H1 (cell line): ENCODE results near the gene CST4. TPM values are rescaled to one million over a fixed set of nuclear protein-coding genes. Genes with fewer than 3 reads are reported as not detected.

ENCODE experiments used
- CTCF ChIA-PET: fragments of 300-600 bp; sonication (Branson Sonifier 250); formaldehyde crosslinking; loops from one replicate; lab custom pipeline; 2021; ENCODE audit not compliant: partially characterized antibody; lab: Charles Lee
- POLR2A ChIA-PET: fragments of 300-600 bp; sonication (Branson Sonifier 250); formaldehyde crosslinking; loops from one replicate; lab custom pipeline; 2021; ENCODE audit warnings: inconsistent platforms; ENCODE audit not compliant: partially characterized antibody; lab: Charles Lee
- DNase-seq, 2 experiments: peaks; one replicate each; pipeline versions ENCODE4 v3.0.0 to v3.0.0-alpha.2; 2010 to 2022; ENCODE audit warnings: low spot score in 2 of 2, low read depth in 1 of 2, mixed read lengths in 1 of 2
- FAIRE-seq: peaks from 2 replicates; lab custom pipeline; 2011; peaks lifted over from hg19 to GRCh38; lab: Jason Lieb, UNC
- H2AFZ ChIP-seq: 2 replicates; pipeline ENCODE4 v1.8.1; 2012; ENCODE audit warnings: low read length, inconsistent platforms
- H2AK5ac ChIP-seq: 2 replicates; pipeline ENCODE4 v1.6.1; 2013; ENCODE audit warnings: low read depth, low read length
- H2BK120ac ChIP-seq: replicated peaks from 2 replicates; pipeline ENCODE3; 2013; ENCODE audit warnings: low read depth, low read length, inconsistent platforms
- H2BK12ac ChIP-seq: 2 replicates; pipeline ENCODE4 v1.6.1; 2013; ENCODE audit warnings: low read depth, low read length
- H2BK15ac ChIP-seq: 2 replicates; pipeline ENCODE4 v1.6.1; 2013; ENCODE audit warnings: low read length
- H2BK20ac ChIP-seq: 2 replicates; pipeline ENCODE4 v1.6.1; 2013; ENCODE audit warnings: low read length
- H2BK5ac ChIP-seq: 2 replicates; pipeline ENCODE4 v1.6.1; 2013; ENCODE audit warnings: low read depth, low read length
- H3K14ac ChIP-seq: 2 replicates; pipeline ENCODE4 v1.6.1; 2013; ENCODE audit warnings: inconsistent platforms; ENCODE audit not compliant: insufficient read length
- H3K18ac ChIP-seq: 2 replicates; pipeline ENCODE4 v1.6.1; 2013; ENCODE audit warnings: low read length; ENCODE audit errors: extremely low read depth
- H3K23ac ChIP-seq: 2 replicates; pipeline ENCODE4 v1.6.1; 2013; ENCODE audit warnings: inconsistent platforms; ENCODE audit not compliant: insufficient read length
- H3K23me2 ChIP-seq: 2 replicates; pipeline ENCODE4 v1.6.1; 2013; ENCODE audit warnings: low read depth, low read length
- H3K27ac ChIP-seq: 2 replicates; pipeline ENCODE4 v1.6.1; 2011; ENCODE audit warnings: low read depth, low read length, inconsistent platforms
- H3K27me3 ChIP-seq, 4 experiments: replicated peaks in 1 of 4; 1 replicate in 1 of 4; 2 replicates in 3 of 4; pipeline versions ENCODE4 v1.6.1 to v1.8.1; 2011 to 2013; ENCODE audit warnings: low read length in 3 of 4, mild to moderate bottlenecking in 3 of 4, inconsistent platforms in 2 of 4, mixed read lengths in 2 of 4, moderate library complexity in 1 of 4; ENCODE audit not compliant: control insufficient read depth in 3 of 4, insufficient read depth in 3 of 4; ENCODE audit errors: extremely low read depth in 1 of 4
- H3K36me3 ChIP-seq, 4 experiments: 2 replicates each; pipeline versions ENCODE4 v1.6.1 to v1.8.1; 2011 to 2013; ENCODE audit warnings: mild to moderate bottlenecking in 4 of 4, low read length in 3 of 4, moderate library complexity in 2 of 4, control low read depth in 1 of 4, inconsistent platforms in 1 of 4; ENCODE audit not compliant: insufficient read depth in 4 of 4, control insufficient read depth in 2 of 4
- H3K4ac ChIP-seq: replicated peaks from 2 replicates; pipeline ENCODE3; 2013; ENCODE audit warnings: low read length, low read depth, mixed read lengths, inconsistent platforms; ENCODE audit not compliant: insufficient read length
- H3K4me1 ChIP-seq, 4 experiments: replicated peaks in 1 of 4; 1 replicate in 1 of 4; 2 replicates in 3 of 4; pipeline versions ENCODE4 v1.6.1 to v1.8.1; 2011 to 2013; ENCODE audit warnings: low read length in 3 of 4, inconsistent platforms in 2 of 4, mixed read lengths in 1 of 4; ENCODE audit not compliant: insufficient read depth in 4 of 4, control insufficient read depth in 3 of 4
- H3K4me2 ChIP-seq, 2 experiments: 2 replicates each; pipeline versions ENCODE4 v1.6.1 to v1.8.1; 2011 to 2013; ENCODE audit warnings: low read depth in 2 of 2, low read length in 2 of 2, control low read depth in 1 of 2, inconsistent platforms in 1 of 2, mild to moderate bottlenecking in 1 of 2; ENCODE audit not compliant: insufficient read depth in 1 of 2
- H3K4me3 ChIP-seq, 4 experiments: fragments of 200-600, 300-600 bp in 1 of 4; sonication (generic), shearing (Covaris generic), sonication (Bioruptor Twin) in 1 of 4; 2 replicates each; pipeline versions ENCODE4 v1.5.1 to v1.8.1; 2011 to 2016; ENCODE audit warnings: low read length in 4 of 4, low read depth in 3 of 4, control low read depth in 2 of 4, inconsistent platforms in 2 of 4, mild to moderate bottlenecking in 2 of 4, mixed read lengths in 1 of 4, moderate library complexity in 1 of 4; ENCODE audit not compliant: insufficient read depth in 2 of 4; ENCODE audit errors: extremely low read depth in 1 of 4
- H3K56ac ChIP-seq: replicated peaks from 2 replicates; pipeline ENCODE3; 2013; ENCODE audit warnings: low read depth, mild to moderate bottlenecking, mixed read lengths, low read length, inconsistent platforms; ENCODE audit not compliant: insufficient read length
- H3K79me1 ChIP-seq: 2 replicates; pipeline ENCODE4 v1.6.1; 2013; ENCODE audit warnings: low read depth, low read length, control low read depth
- H3K79me2 ChIP-seq, 2 experiments: 2 replicates each; pipeline versions ENCODE4 v1.6.1 to v1.8.1; 2012 to 2013; ENCODE audit warnings: low read length in 2 of 2, mild to moderate bottlenecking in 2 of 2, inconsistent platforms in 1 of 2; ENCODE audit not compliant: insufficient read depth in 2 of 2, control insufficient read depth in 1 of 2
- H3K9ac ChIP-seq, 4 experiments: replicated peaks in 1 of 4; 1 replicate in 1 of 4; 2 replicates in 3 of 4; pipeline versions ENCODE4 v1.6.1 to v1.8.1; 2011 to 2013; ENCODE audit warnings: low read depth in 3 of 4, low read length in 3 of 4, control low read depth in 2 of 4, mild to moderate bottlenecking in 2 of 4, moderate library complexity in 2 of 4, inconsistent platforms in 1 of 4; ENCODE audit errors: extremely low read depth in 1 of 4
- H3K9me3 ChIP-seq, 2 experiments: 2 replicates each; pipeline versions ENCODE4 v1.6.1 to v1.8.1; 2012 to 2013; ENCODE audit warnings: mild to moderate bottlenecking in 2 of 2, moderate library complexity in 2 of 2, control low read depth in 1 of 2, inconsistent platforms in 1 of 2, low read depth in 1 of 2, low read length in 1 of 2, mixed read lengths in 1 of 2; ENCODE audit not compliant: insufficient read depth in 2 of 2
- H4K20me1 ChIP-seq, 2 experiments: replicated peaks in 1 of 2; 2 replicates each; pipeline versions ENCODE3 to v1.8.1; 2011 to 2013; ENCODE audit warnings: inconsistent platforms in 2 of 2, low read length in 2 of 2, mild to moderate bottlenecking in 1 of 2; ENCODE audit not compliant: insufficient read depth in 2 of 2, control insufficient read depth in 1 of 2
- H4K5ac ChIP-seq: 2 replicates; pipeline ENCODE4 v1.6.1; 2013; ENCODE audit warnings: low read length, low read depth, mixed read lengths, inconsistent platforms; ENCODE audit not compliant: insufficient read length
- H4K8ac ChIP-seq: 2 replicates; pipeline ENCODE4 v1.8.0; 2013; ENCODE audit warnings: mild to moderate bottlenecking, moderate library complexity, low read length, inconsistent platforms; ENCODE audit not compliant: insufficient read depth; ENCODE audit errors: extremely low read depth
- H4K91ac ChIP-seq: replicated peaks from 2 replicates; pipeline ENCODE3; 2013; ENCODE audit warnings: low read length, mixed read lengths, inconsistent platforms; ENCODE audit not compliant: insufficient read length
- CTCF ChIP-seq, 3 experiments: IDR thresholded peaks; 1 replicate in 2 of 3; 2 replicates in 1 of 3; pipeline versions ENCODE4 v1.5.1 to v1.6.1; 2011; ENCODE audit warnings: low read length in 3 of 3, mild to moderate bottlenecking in 3 of 3, inconsistent platforms in 2 of 3, low read depth in 1 of 3, moderate library complexity in 1 of 3; ENCODE audit not compliant: insufficient read depth in 1 of 3; ENCODE audit errors: control extremely low read depth in 1 of 3
- EZH2 ChIP-seq: fragments of 200-600 bp; sonication (generic); IDR thresholded peaks from 2 replicates; pipeline ENCODE4 v1.7.1; 2012; ENCODE audit warnings: low read depth, mild to moderate bottlenecking, moderate library complexity, low read length, inconsistent platforms; ENCODE audit not compliant: severe bottlenecking
- RXRA ChIP-seq: IDR thresholded peaks from 2 replicates; pipeline ENCODE4 v1.6.1; 2011; ENCODE audit warnings: low read depth, mild to moderate bottlenecking, low read length, moderate library complexity; ENCODE audit not compliant: insufficient read depth
- SIN3A ChIP-seq, 2 experiments: IDR thresholded peaks in 1 of 2; conservative IDR thresholded peaks in 1 of 2; 2 replicates each; pipeline ENCODE4 v1.6.1; 2011 to 2012; ENCODE audit warnings: low read length in 2 of 2, improper control_type of control experiment in 1 of 2, low read depth in 1 of 2, mild to moderate bottlenecking in 1 of 2
- SIX5 ChIP-seq: IDR thresholded peaks from 2 replicates; pipeline ENCODE4 v1.6.1; 2011; ENCODE audit warnings: mild to moderate bottlenecking, low read depth, low read length
- WGBS, 2 experiments: shearing (Covaris generic) in 1 of 2; methylation state at CpG; one replicate each; pipeline versions ENCODE4 v1.1.6 to v1.1.7; 2013 to 2015; ENCODE audit warnings: low lambda C conversion rate in 2 of 2, mixed read lengths in 2 of 2, inconsistent platforms in 1 of 2, low coverage in 1 of 2, missing lambda C conversion rate in 1 of 2; ENCODE audit not compliant: insufficient replicate concordance in 2 of 2, insufficient coverage in 1 of 2, insufficient read length in 1 of 2; ENCODE audit errors: extremely low coverage in 1 of 2, missing lambda C conversion rate in 1 of 2; 5-methylcytosine and 5-hydroxymethylcytosine counted together
- polyA plus RNA-seq, 7 experiments: library from polyadenylated mRNA; depleted of rRNA in 3 of 7; stranded (reverse) in 5 of 7; unstranded in 2 of 7; fragments of >200 nt in 5 of 7; fragments of 200-250 nt in 2 of 7; gene quantifications; 1 replicate in 5 of 7; 2 replicates in 1 of 7; 4 replicates in 1 of 7; pipeline versions ENCODE4 v1.2.1 to v1.2.3, GENCODE V29; 2011 to 2013; ENCODE audit warnings: missing spikeins in 2 of 7, mixed read lengths in 2 of 7
- total RNA-seq: library from RNA; stranded (reverse); fragmentation: NEBNext Ultra II Directional; extraction: Animal tissue kit (Norgen Biotek cat#: 25700); gene quantifications from 2 replicates; pipeline ENCODE4 v1.2.1, GENCODE V29; 2021
- TF ChIP-seq, protein P1 (sequence below): IDR thresholded peaks from 2 replicates; pipeline ENCODE4 v1.6.1; 2012; ENCODE audit warnings: low read length, inconsistent platforms

The CST4 gene
- total and polyA plus RNA-seq, 2 of the 8 experiments (the other 6 are each of a cell fraction or from before 2014, with no cell fraction given): not detected

GRCh38 chr20:23679133-23680092 is 9.4 kb downstream of the CST4 start:
- Histone ChIP-seq H4K20me1 (no peaks in the 10 kb centered on the region), H2BK20ac (no peak overlapping the region), H2BK5ac (no peak overlapping the region), H3K79me1 (no peaks in the 10 kb centered on the region), H3K4me3 (no peak overlapping the region), H3K14ac (no peak overlapping the region), H3K27ac (no peak overlapping the region), H3K9me3 (no peaks in the 10 kb centered on the region), H3K79me2 (no peaks in the 10 kb centered on the region), H3K18ac (no peak overlapping the region), H3K27me3 (no peaks in the 10 kb centered on the region), H2AK5ac (no peak overlapping the region), H3K23me2 (no peaks in the 10 kb centered on the region), H3K4ac (no peak overlapping the region), H3K36me3 (no peaks in the 10 kb centered on the region), H2BK15ac (no peak overlapping the region), H2AFZ (no peak overlapping the region), H4K8ac (no peak overlapping the region), H3K23ac (no peak overlapping the region), H3K9ac (no peak overlapping the region), H2BK12ac (no peak overlapping the region), H3K4me1 (no peaks in the 10 kb centered on the region), H3K56ac (no peak overlapping the region), H3K4me2 (no peak overlapping the region), H4K91ac (no peak overlapping the region), H2BK120ac (no peak overlapping the region), H4K5ac (no peak overlapping the region)
- WGBS, 2 experiments: 90% methylated on average over 7 of the region's 7 CpGs; no CpG with 5 or more reads in 1 of the 2 experiments
- DNase-seq: peak in 1 of 2 experiments; percentile 35
- ChIA-PET CTCF (interaction anchor here (1.0 kb wide), 1 partner anchor 11 kb away, joined by 3 read pairs; no protein-coding TSS in a partner anchor), POLR2A (no interaction called here)
- no peak for FAIRE-seq
- TF ChIP-seq, protein P1, sequence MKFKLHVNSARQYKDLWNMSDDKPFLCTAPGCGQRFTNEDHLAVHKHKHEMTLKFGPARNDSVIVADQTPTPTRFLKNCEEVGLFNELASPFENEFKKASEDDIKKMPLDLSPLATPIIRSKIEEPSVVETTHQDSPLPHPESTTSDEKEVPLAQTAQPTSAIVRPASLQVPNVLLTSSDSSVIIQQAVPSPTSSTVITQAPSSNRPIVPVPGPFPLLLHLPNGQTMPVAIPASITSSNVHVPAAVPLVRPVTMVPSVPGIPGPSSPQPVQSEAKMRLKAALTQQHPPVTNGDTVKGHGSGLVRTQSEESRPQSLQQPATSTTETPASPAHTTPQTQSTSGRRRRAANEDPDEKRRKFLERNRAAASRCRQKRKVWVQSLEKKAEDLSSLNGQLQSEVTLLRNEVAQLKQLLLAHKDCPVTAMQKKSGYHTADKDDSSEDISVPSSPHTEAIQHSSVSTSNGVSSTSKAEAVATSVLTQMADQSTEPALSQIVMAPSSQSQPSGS: no peak
- TF ChIP-seq RXRA: no peak
- TF ChIP-seq SIX5: no peak
- TF ChIP-seq CTCF (IDR thresholded peaks at IDR 0.05; ENCODE audit: control extremely low read depth in 1 of 3, insufficient read depth in 1 of 3, low read depth in 1 of 3, low read length in 3 of 3): no peak
- TF ChIP-seq SIN3A (conservative IDR thresholded peaks at IDR 0.05 in 1 of 2, IDR thresholded peaks at IDR 0.05 in 1 of 2; ENCODE audit: low read depth in 1 of 2, low read length in 2 of 2): no peak
- no peak for TF ChIP-seq EZH2
